ENCODE data around the gene ZNF397.

ZNF397 gene

DNA sequence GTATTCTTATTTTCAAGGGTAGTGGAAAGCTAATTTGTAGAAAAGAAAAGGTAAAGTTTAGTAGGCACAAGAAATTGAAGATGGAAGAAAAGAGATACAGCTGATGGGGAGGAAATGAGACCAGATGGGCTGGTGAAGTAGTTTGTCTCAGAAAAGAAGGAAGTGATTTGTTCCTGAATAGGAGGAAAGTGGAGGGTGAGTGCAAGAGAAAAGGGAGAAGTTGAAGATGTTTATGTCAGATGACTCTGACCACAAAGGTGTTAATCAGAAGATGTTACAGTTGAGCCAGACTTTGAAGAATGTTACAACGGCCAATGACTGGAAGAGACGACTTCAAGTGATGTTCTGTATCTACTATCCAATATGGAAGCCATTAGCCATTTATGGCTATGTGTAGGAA, 28.0 kb downstream of the ZNF397 start:
- Histone ChIP-seq H3K79me2 (ENCODE audit: insufficient read depth, low read length) (no peaks in the 10 kb centered on the region), H2AFZ (ENCODE audit: low read length) (no peak overlapping the region), H3K36me3 (ENCODE audit: insufficient read depth, low read length) (no peaks in the 10 kb centered on the region; the same call in 1 of the 2 replicates), H3K4me1 (ENCODE audit: insufficient read depth, low read length, severe bottlenecking) (no peaks in the 10 kb centered on the region), H3K27me3 (ENCODE audit: insufficient read depth, low read length) (no peaks in the 10 kb centered on the region), H3K9me3 (ENCODE audit: low read length) (peaks cover 12% of the 10 kb centered on the region), H3K9me2 (ENCODE audit: low read depth, low read length) (no peaks in the 10 kb centered on the region), H3K4me3 (ENCODE audit: low read depth, low read length, poor library complexity, severe bottlenecking) (no peak overlapping the region), H3F3A (ENCODE audit: insufficient read depth, low read length) (no peaks in the 10 kb centered on the region), H3K9ac (ENCODE audit: low read length) (no peak overlapping the region), H3K27ac (ENCODE audit: low read depth, low read length, poor library complexity, severe bottlenecking) (no peak overlapping the region), H4K20me1 (ENCODE audit: insufficient read depth, low read length) (no peaks in the 10 kb centered on the region), H3K4me2 (ENCODE audit: low read length) (no peak overlapping the region)
- TF ChIP-seq CTCF (IDR thresholded peaks at IDR 0.05; ENCODE audit: low read length) (no peak), EZH2 (IDR thresholded peaks at IDR 0.05; ENCODE audit: borderline replicate concordance, low read length) (no peak)

GRCh38 chr18:35271656-35272055, 30.8 kb downstream of the ZNF397 start:
- Histone ChIP-seq H4K20me1 (ENCODE audit: insufficient read depth, low read length) (no peaks in the 10 kb centered on the region), H3K4me3 (ENCODE audit: low read depth, low read length, poor library complexity, severe bottlenecking) (no peak overlapping the region), H2AFZ (ENCODE audit: low read length) (no peak overlapping the region), H3K4me1 (ENCODE audit: insufficient read depth, low read length, severe bottlenecking) (no peaks in the 10 kb centered on the region), H3K79me2 (ENCODE audit: insufficient read depth, low read length) (no peaks in the 10 kb centered on the region), H3K9me3 (ENCODE audit: low read length) (peaks cover 14% of the 10 kb centered on the region; the same call in 1 of the 2 replicates), H3K4me2 (ENCODE audit: low read length) (no peak overlapping the region), H3K27me3 (ENCODE audit: insufficient read depth, low read length) (no peaks in the 10 kb centered on the region), H3K27ac (ENCODE audit: low read depth, low read length, poor library complexity, severe bottlenecking) (no peak overlapping the region), H3K9me2 (ENCODE audit: low read depth, low read length) (no peaks in the 10 kb centered on the region), H3K36me3 (ENCODE audit: insufficient read depth, low read length) (no peaks in the 10 kb centered on the region), H3F3A (ENCODE audit: insufficient read depth, low read length) (no peaks in the 10 kb centered on the region), H3K9ac (ENCODE audit: low read length) (no peak overlapping the region)
- no peak for TF ChIP-seq CTCF (IDR thresholded peaks at IDR 0.05; ENCODE audit: low read length)
- no peak for TF ChIP-seq EZH2 (IDR thresholded peaks at IDR 0.05; ENCODE audit: borderline replicate concordance, low read length)

- no peak overlapping the region for H3K27ac ChIP-seq (ENCODE audit: low read depth, low read length, poor library complexity, severe bottlenecking)
- no peaks in the 10 kb centered on the region for H3K27me3 ChIP-seq (ENCODE audit: insufficient read depth, low read length)
- no peaks in the 10 kb centered on the region for H3K9me2 ChIP-seq (ENCODE audit: low read depth, low read length)
- H3K9me3 ChIP-seq (ENCODE audit: low read length), result peaks cover 17% of the 10 kb centered on the region; the same call in 1 of the 2 replicates
- no peak for TF ChIP-seq EZH2 (IDR thresholded peaks at IDR 0.05; ENCODE audit: borderline replicate concordance, low read length)
- TF ChIP-seq CTCF (IDR thresholded peaks at IDR 0.05; ENCODE audit: low read length), result no peak
- H3K4me2 ChIP-seq (ENCODE audit: low read length), result no peak overlapping the region
- H3F3A ChIP-seq (ENCODE audit: insufficient read depth, low read length), result no peaks in the 10 kb centered on the region
- no peak overlapping the region for H3K4me3 ChIP-seq (ENCODE audit: low read depth, low read length, poor library complexity, severe bottlenecking)
- H3K79me2 ChIP-seq (ENCODE audit: insufficient read depth, low read length), result no peaks in the 10 kb centered on the region
- H3K36me3 ChIP-seq (ENCODE audit: insufficient read depth, low read length), result no peaks in the 10 kb centered on the region
- H3K4me1 ChIP-seq (ENCODE audit: insufficient read depth, low read length, severe bottlenecking), result no peaks in the 10 kb centered on the region
- no peak overlapping the region for H3K9ac ChIP-seq (ENCODE audit: low read length)
- H4K20me1 ChIP-seq (ENCODE audit: insufficient read depth, low read length), result no peaks in the 10 kb centered on the region
- H2AFZ ChIP-seq (ENCODE audit: low read length), result no peak overlapping the region
These were observed 35.4 kb downstream of the ZNF397 start for GRCh38 chr18:35276267-35276666.
